Central memory CD8-positive, alpha-beta T cell (primary cell): Measurements from ENCODE around the gene UBAC1.
"Not testable (repeated sequence)": the region's sequence is repeated elsewhere in the genome, so short reads cannot be mapped to it uniquely, and the experiment has no call there.

Source experiments
- ATAC-seq: fragments of 150-1000 bp; cut with Tn5 transposase; replicated peaks from 2 replicates; pipeline ENCODE4 v1.10.0; 2022; ENCODE audit warnings: mild to moderate bottlenecking, moderate FRiP score, moderate number of reproducible peaks; ENCODE audit not compliant: poor library complexity, severe bottlenecking; ENCODE audit errors: extremely low read depth
- DNase-seq, 2 donors: peaks; one replicate each; pipeline ENCODE4 v3.0.0; 2021; ENCODE audit warnings: low spot score in 2 of 2
- H3K27ac Mint-ChIP-seq: one replicate; pipeline ENCODE4 v1.8.0; 2022; ENCODE audit warnings: low read depth, mild to moderate bottlenecking, moderate library complexity, mixed read lengths
- H3K27me3 Mint-ChIP-seq: one replicate; pipeline ENCODE4 v1.8.0; 2022; ENCODE audit warnings: mixed read lengths
- H3K36me3 Mint-ChIP-seq: one replicate; pipeline ENCODE4 v1.8.0; 2022; ENCODE audit warnings: mild to moderate bottlenecking, moderate library complexity, mixed read lengths; ENCODE audit not compliant: insufficient read depth
- H3K4me1 Mint-ChIP-seq: one replicate; pipeline ENCODE4 v1.8.0; 2022; ENCODE audit warnings: mixed read lengths
- H3K4me3 Mint-ChIP-seq: one replicate; pipeline ENCODE4 v1.8.0; 2022; ENCODE audit warnings: mild to moderate bottlenecking, moderate library complexity, mixed read lengths
- H3K9me3 Mint-ChIP-seq: one replicate; pipeline ENCODE4 v1.8.0; 2022; ENCODE audit warnings: mixed read lengths

UBAC1 gene

GRCh38 chr9:135969064-135969683 lies 8.0 kb upstream of the UBAC1 start:
- H3K9me3 Mint-ChIP-seq: no peaks in the 10 kb centered on the region
- DNase-seq (no peak), ATAC-seq (no peak)
- peaks cover 9% of the 10 kb centered on the region for H3K4me1 Mint-ChIP-seq
- no peak overlapping the region for H3K4me3 Mint-ChIP-seq
- H3K27ac Mint-ChIP-seq: no peak overlapping the region
- H3K27me3 Mint-ChIP-seq: peaks cover 8% of the 10 kb centered on the region
- peaks cover 5% of the 10 kb centered on the region for H3K36me3 Mint-ChIP-seq

DNA sequence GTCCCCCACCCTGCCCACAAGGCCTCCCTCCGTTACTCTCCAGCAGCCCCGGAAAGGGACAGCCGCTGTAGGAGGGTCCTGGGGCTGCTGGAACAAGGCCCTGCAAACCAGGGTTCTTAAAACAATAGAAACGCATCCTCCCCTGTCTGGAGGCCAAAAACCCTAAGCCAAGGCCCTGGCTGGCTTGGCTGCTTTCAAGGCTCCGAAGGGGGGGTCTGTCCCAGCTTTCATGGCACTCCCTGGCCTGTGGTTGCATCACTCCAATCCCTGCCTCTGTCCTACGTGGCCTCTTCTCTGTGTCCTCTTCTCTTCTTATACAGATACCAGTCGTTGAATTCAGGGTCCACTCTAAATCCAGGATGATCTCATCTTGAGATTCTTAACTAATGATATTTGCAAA lies 7.4 kb upstream of the UBAC1 start:
- ATAC-seq (no peak), DNase-seq (no peak)
- no peak overlapping the region for H3K4me3 Mint-ChIP-seq
- H3K27me3 Mint-ChIP-seq: peaks cover 8% of the 10 kb centered on the region
- H3K36me3 Mint-ChIP-seq: peaks cover 3% of the 10 kb centered on the region
- no peak overlapping the region for H3K27ac Mint-ChIP-seq
- peaks cover 9% of the 10 kb centered on the region for H3K4me1 Mint-ChIP-seq
- H3K9me3 Mint-ChIP-seq: no peaks in the 10 kb centered on the region

GRCh38 chr9:135968083-135968476 lies 6.9 kb upstream of the UBAC1 start:
- no peak for ATAC-seq
- peaks cover 9% of the 10 kb centered on the region for H3K4me1 Mint-ChIP-seq
- H3K9me3 Mint-ChIP-seq: no peaks in the 10 kb centered on the region
- H3K4me3 Mint-ChIP-seq: no peak overlapping the region
- H3K36me3 Mint-ChIP-seq: peaks cover 1% of the 10 kb centered on the region
- peaks cover 8% of the 10 kb centered on the region for H3K27me3 Mint-ChIP-seq
- DNase-seq: no peak
- H3K27ac Mint-ChIP-seq: no peak overlapping the region

- H3K4me3 Mint-ChIP-seq, DNase-seq, H3K27ac Mint-ChIP-seq, H3K27me3 Mint-ChIP-seq, H3K9me3 Mint-ChIP-seq, H3K36me3 Mint-ChIP-seq, ATAC-seq: not testable (repeated sequence)
- peaks cover 20% of the 10 kb centered on the region for H3K4me1 Mint-ChIP-seq
Observed at GRCh38 chr9:135966916-135967260, 5.7 kb upstream of the UBAC1 start.

- no peak overlapping the region for H3K4me3 Mint-ChIP-seq
- DNase-seq (no peak), ATAC-seq (no peak)
- no peak overlapping the region for H3K27ac Mint-ChIP-seq
- peaks cover 9% of the 10 kb centered on the region for H3K36me3 Mint-ChIP-seq
- no peaks in the 10 kb centered on the region for H3K9me3 Mint-ChIP-seq
- H3K4me1 Mint-ChIP-seq: peaks cover 32% of the 10 kb centered on the region
- H3K27me3 Mint-ChIP-seq: peaks cover 8% of the 10 kb centered on the region
Observed at GRCh38 chr9:135965124-135965756, 4.1 kb upstream of the UBAC1 start.

DNA sequence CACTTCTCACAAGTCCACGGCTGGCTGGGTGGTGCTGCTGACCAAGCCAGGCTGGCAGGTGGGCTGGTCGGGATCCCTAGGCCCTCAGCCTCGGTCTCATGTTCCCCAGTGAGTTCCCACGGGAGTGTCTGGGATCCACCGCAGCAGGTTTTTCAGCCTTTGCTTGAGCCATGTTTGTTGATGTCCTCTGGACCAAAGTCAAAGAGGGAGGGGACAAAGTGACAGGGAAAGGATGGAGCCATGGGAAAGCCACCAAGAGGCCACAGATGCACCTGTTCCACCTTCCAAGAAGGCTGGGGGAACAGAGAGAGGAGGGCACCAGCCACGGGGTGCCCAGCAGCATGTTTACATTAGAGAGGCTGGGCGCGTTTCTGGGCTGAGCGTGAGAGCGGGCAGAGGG lies 2.8 kb upstream of the UBAC1 start:
- Mint-ChIP-seq H3K4me1 (peaks cover 41% of the 10 kb centered on the region), H3K4me3 (no peak overlapping the region), H3K27me3 (peaks cover 8% of the 10 kb centered on the region), H3K9me3 (no peaks in the 10 kb centered on the region), H3K27ac (no peak overlapping the region), H3K36me3 (peaks cover 9% of the 10 kb centered on the region)
- DNase-seq (no peak), ATAC-seq (no peak)

- DNase-seq: no peak
- Mint-ChIP-seq H3K4me1 (peaks cover 42% of the 10 kb centered on the region), H3K9me3 (no peaks in the 10 kb centered on the region), H3K27ac (no peak overlapping the region), H3K4me3 (no peak overlapping the region), H3K27me3 (peaks cover 8% of the 10 kb centered on the region), H3K36me3 (peaks cover 8% of the 10 kb centered on the region)
- no peak for ATAC-seq
Observed at GRCh38 chr9:135963338-135963737, 2.2 kb upstream of the UBAC1 start.

DNA sequence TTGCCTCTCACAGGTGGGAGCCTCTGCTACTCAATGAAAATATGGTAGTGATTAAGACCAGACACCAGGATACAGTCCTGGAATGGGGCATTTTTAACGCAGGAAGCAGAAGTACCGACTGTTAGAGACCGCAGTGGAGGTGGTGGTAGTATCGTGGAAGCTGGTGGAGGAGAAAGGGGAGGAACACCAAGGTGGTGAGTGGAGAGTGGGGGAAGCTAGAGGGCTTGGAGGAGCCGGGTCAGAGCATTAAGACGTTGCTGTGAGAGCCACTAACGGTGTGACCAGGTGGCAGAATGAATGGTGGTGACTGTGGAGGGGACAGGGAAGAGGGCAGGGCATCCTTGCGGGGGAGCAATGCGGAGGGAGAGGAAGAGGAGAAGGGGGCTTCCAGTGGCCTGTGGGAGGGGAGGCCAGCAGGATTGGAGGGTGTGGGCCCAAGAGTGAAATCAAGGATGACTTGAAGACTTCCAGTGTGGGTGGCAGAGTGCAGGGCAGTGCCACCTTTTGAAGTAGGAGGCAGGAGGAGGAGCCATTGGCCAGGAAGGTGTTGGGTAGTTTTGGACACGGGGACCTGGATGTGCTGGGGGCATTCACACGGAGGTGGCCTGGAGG lies 1.6 kb upstream of the UBAC1 start:
- peaks cover 8% of the 10 kb centered on the region for H3K27me3 Mint-ChIP-seq
- no peaks in the 10 kb centered on the region for H3K9me3 Mint-ChIP-seq
- peaks cover 40% of the 10 kb centered on the region for H3K4me1 Mint-ChIP-seq
- H3K36me3 Mint-ChIP-seq: peaks cover 8% of the 10 kb centered on the region
- H3K4me3 Mint-ChIP-seq: no peak overlapping the region
- no peak for ATAC-seq
- no peak for DNase-seq
- H3K27ac Mint-ChIP-seq: no peak overlapping the region

GRCh38 chr9:135961811-135962695 lies 880 bp upstream of the UBAC1 start:
- DNase-seq: no peak
- H3K27ac Mint-ChIP-seq: peak overlapping the region; percentile 52
- H3K4me1 Mint-ChIP-seq: peaks cover 33% of the 10 kb centered on the region
- no peak for ATAC-seq
- peak overlapping the region; percentile 85 for H3K4me3 Mint-ChIP-seq
- H3K9me3 Mint-ChIP-seq: no peaks in the 10 kb centered on the region
- H3K27me3 Mint-ChIP-seq: peaks cover under 1% of the 10 kb centered on the region
- H3K36me3 Mint-ChIP-seq: peaks cover 8% of the 10 kb centered on the region

- H3K4me3 Mint-ChIP-seq: peak overlapping the region; percentile 85
- ATAC-seq (no peak), DNase-seq (no peak)
- H3K9me3 Mint-ChIP-seq: no peaks in the 10 kb centered on the region
- H3K36me3 Mint-ChIP-seq: peaks cover 8% of the 10 kb centered on the region
- peak overlapping the region; percentile 85 for H3K27ac Mint-ChIP-seq
- peaks cover 33% of the 10 kb centered on the region for H3K4me1 Mint-ChIP-seq
- no peaks in the 10 kb centered on the region for H3K27me3 Mint-ChIP-seq
Observed at GRCh38 chr9:135960411-135961276, 529 bp downstream of the UBAC1 start.

GRCh38 chr9:135959814-135960213 lies 1.4 kb downstream of the UBAC1 start:
- no peak for ATAC-seq
- H3K27me3 Mint-ChIP-seq: no peaks in the 10 kb centered on the region
- peaks cover 33% of the 10 kb centered on the region for H3K4me1 Mint-ChIP-seq
- no peaks in the 10 kb centered on the region for H3K9me3 Mint-ChIP-seq
- peak overlapping the region; percentile 85 for H3K27ac Mint-ChIP-seq
- peaks cover 9% of the 10 kb centered on the region for H3K36me3 Mint-ChIP-seq
- no peak for DNase-seq
- peak overlapping the region; percentile 85 for H3K4me3 Mint-ChIP-seq

DNA sequence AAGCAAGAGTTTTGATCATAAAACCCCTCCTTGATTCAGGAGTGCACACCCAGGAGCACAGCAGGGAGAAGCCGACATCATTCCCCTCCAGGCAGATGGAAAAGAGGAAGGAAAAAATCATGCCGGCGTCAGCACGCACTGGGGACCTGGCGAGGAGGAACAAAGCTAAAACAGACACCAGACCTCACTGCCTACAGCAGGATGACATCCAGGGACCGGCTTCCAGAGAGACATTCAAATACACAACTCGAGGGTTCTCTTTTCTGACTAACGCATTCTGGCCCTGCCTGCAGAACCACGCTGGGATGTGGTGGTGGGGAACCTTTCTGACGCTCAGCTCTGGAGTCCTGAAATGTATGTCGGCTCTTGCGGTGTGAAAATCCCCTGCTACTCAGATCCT lies 2.7 kb downstream of the UBAC1 start:
- no peak overlapping the region for H3K27ac Mint-ChIP-seq
- DNase-seq (no peak), ATAC-seq (no peak)
- peaks cover 16% of the 10 kb centered on the region for H3K36me3 Mint-ChIP-seq
- no peaks in the 10 kb centered on the region for H3K9me3 Mint-ChIP-seq
- peaks cover 33% of the 10 kb centered on the region for H3K4me1 Mint-ChIP-seq
- peak overlapping the region; percentile 7 for H3K4me3 Mint-ChIP-seq
- no peaks in the 10 kb centered on the region for H3K27me3 Mint-ChIP-seq
